Stimulated activated CD4-positive, alpha-beta T cell treated with anti-CD3 and anti-CD28 coated beads, Interleukin-1b, Interleukin-23, amount 100 ng/mL, for 24 hours (primary cell): ENCODE data around the gene ING5.

ENCODE experiments used
- DNase-seq, 4 experiments: peaks; one replicate each; pipeline ENCODE4 v3.0.0-alpha.2; 2020; ENCODE audit warnings: low read depth in 4 of 4, low spot score in 1 of 4

The ING5 gene

DNA sequence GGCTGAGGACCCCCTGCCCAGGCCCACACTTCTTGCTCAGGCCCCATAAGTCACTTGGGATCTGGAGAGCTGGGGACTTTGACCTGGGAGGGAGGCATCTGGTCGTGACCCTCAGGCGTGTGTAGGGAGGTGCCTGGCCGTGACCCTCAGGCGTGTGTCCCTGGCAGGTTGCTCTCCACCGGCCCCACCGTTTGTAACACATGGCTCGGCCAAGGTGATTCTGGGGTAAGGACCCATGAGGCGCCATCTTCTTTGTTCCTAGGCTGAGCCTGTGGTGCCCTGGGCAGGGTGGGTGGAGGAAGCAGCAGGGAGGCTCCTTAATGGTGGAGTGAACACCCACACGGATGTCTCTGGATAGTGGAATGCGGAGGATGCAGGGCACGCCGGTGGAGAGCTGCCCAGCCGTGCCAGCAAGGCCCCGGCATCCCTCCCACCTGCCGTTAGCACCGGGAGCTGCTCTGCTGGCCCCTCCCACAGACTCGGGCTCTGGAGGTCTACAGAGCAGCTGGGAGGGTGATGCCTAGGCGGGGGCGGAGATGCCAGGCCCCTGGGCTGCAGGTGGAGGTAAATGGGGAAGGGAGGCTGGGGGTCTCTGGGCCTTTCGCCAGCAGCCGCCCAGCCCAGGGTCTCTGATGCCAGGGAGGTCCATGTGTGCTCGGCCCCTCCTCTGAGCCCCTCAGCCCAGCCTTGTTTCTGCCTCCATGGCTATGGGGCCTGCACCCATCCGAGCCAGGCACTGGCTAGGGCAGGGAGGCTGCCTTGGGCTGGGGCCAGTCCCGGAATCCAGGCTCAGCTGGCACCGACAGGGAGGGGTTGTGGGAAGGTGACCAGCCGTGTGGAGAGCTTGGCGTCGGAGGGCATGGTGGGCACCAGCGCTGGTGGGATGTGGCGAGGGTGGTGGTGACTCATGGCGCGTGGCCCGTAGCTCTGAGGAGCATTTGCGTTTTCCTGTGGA, 73.7 kb downstream of the ING5 start:
- no peak for DNase-seq

- DNase-seq = no peak
These were observed 74.7 kb downstream of the ING5 start, which contains the start of gene GAL3ST2 for GRCh38 chr2:241776336-241777169. GAL3ST2 (plus strand) TSS chr2:241776822; CDS start chr2:241776956, 134 bp downstream.

DNA sequence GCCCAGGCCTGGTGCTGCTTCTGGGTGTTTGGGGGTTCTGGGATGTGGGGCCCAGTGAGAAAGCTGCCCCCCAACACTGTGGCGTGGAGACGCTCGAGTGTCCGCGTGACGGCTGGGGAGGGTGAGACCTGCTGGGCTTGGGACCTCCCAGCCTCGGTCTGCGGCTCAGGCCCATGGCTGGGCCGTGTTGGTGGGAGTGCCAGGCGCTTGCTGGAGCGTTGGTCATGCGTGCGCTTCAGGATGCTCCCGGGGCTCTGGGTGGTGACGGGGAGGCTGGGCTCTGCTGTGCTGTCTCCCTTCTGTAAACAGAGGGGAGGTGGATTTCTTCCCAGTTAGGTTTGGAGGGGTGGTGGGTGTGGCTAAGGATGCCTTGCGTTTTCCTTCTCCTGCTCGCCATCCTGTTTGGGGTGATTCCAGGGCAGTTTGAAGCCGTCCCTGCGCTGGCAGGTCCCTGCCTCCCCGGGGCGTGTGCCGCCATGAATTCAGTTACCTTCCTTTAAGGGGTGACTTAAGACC, 75.4 kb downstream of the ING5 start:
- DNase-seq = no peak

- DNase-seq = no peak
These were observed 76.1 kb downstream of the ING5 start for GRCh38 chr2:241777686-241778627.
